Stimulated activated CD4-positive, alpha-beta T cell treated with anti-CD3 and anti-CD28 coated beads, Interleukin-4, amount 100 ng/mL, for 48 hours (primary cell): ENCODE results near the gene NAV2.
"Not testable (repeated sequence)": the region's sequence is repeated elsewhere in the genome, so short reads cannot be mapped to it uniquely, and the experiment has no call there.

Experiments used
- DNase-seq, 2 donors: peaks; one replicate each; pipeline ENCODE4 v3.0.0-alpha.2; 2020; ENCODE audit warnings: low read depth in 2 of 2

The NAV2 gene

GRCh38 chr11:19947537-19948114, 235.0 kb downstream of the NAV2 start:
- DNase-seq: no peak

GRCh38 chr11:19949606-19950005, 237.0 kb downstream of the NAV2 start:
- DNase-seq: no peak

- DNase-seq: no peak
These were observed 239.0 kb downstream of the NAV2 start for GRCh38 chr11:19951558-19952115.

- DNase-seq: no peak
These were observed 239.5 kb downstream of the NAV2 start for GRCh38 chr11:19952116-19952605.

- no peak for DNase-seq
These were observed 240.3 kb downstream of the NAV2 start for GRCh38 chr11:19952911-19953310.

GRCh38 chr11:19953336-19953735, 240.7 kb downstream of the NAV2 start:
- DNase-seq: no peak

GRCh38 chr11:19953909-19954308, 241.3 kb downstream of the NAV2 start:
- DNase-seq: no peak

GRCh38 chr11:19954899-19955298, 242.3 kb downstream of the NAV2 start:
- no peak for DNase-seq

GRCh38 chr11:19955660-19956059, 243.0 kb downstream of the NAV2 start:
- DNase-seq: no peak

- no peak for DNase-seq
These were observed 243.6 kb downstream of the NAV2 start for GRCh38 chr11:19956228-19956627.

- DNase-seq: no peak
These were observed 244.8 kb downstream of the NAV2 start for GRCh38 chr11:19957294-19957943.

GRCh38 chr11:19958204-19958603, 245.6 kb downstream of the NAV2 start:
- no peak for DNase-seq

GRCh38 chr11:19959210-19959609, 246.6 kb downstream of the NAV2 start:
- DNase-seq: no peak

GRCh38 chr11:19959648-19960059, 247.0 kb downstream of the NAV2 start:
- no peak for DNase-seq

GRCh38 chr11:19960410-19960809, 247.8 kb downstream of the NAV2 start:
- not testable (repeated sequence) for DNase-seq

- DNase-seq: no peak
These were observed 248.6 kb downstream of the NAV2 start for GRCh38 chr11:19961225-19961624.

- no peak for DNase-seq
These were observed 249.6 kb downstream of the NAV2 start for GRCh38 chr11:19962053-19962800.

GRCh38 chr11:19962801-19963175, 250.2 kb downstream of the NAV2 start:
- no peak for DNase-seq

- DNase-seq: no peak
These were observed 251.2 kb downstream of the NAV2 start for GRCh38 chr11:19963697-19964387.

- no peak for DNase-seq
These were observed 253.8 kb downstream of the NAV2 start for GRCh38 chr11:19966441-19966840.

- DNase-seq: no peak
These were observed 254.3 kb downstream of the NAV2 start for GRCh38 chr11:19966927-19967326.

GRCh38 chr11:19967787-19968186, 255.2 kb downstream of the NAV2 start:
- DNase-seq: no peak
